Fibroblast of mammary gland (primary cell): ENCODE measurements around the gene HLF.
A peak's percentile ranks its signal among the peaks of the same experiment; 100 is the strongest.

Source experiments
- DNase-seq: peaks from one replicate; pipeline ENCODE4 v3.0.0-alpha.2; 2010; ENCODE audit warnings: low read depth
- H3K4me3 ChIP-seq: 2 replicates; pipeline ENCODE4 v1.5.1; 2011; ENCODE audit warnings: low read depth, mild to moderate bottlenecking, low read length, moderate library complexity; ENCODE audit not compliant: control insufficient read depth
- TF ChIP-seq, protein P1 (sequence below): conservative IDR thresholded peaks from 2 replicates; pipeline ENCODE4 v1.5.1; 2011; ENCODE audit warnings: low read depth, low read length, inconsistent platforms; ENCODE audit not compliant: control insufficient read depth, insufficient read depth

HLF gene

DNA sequence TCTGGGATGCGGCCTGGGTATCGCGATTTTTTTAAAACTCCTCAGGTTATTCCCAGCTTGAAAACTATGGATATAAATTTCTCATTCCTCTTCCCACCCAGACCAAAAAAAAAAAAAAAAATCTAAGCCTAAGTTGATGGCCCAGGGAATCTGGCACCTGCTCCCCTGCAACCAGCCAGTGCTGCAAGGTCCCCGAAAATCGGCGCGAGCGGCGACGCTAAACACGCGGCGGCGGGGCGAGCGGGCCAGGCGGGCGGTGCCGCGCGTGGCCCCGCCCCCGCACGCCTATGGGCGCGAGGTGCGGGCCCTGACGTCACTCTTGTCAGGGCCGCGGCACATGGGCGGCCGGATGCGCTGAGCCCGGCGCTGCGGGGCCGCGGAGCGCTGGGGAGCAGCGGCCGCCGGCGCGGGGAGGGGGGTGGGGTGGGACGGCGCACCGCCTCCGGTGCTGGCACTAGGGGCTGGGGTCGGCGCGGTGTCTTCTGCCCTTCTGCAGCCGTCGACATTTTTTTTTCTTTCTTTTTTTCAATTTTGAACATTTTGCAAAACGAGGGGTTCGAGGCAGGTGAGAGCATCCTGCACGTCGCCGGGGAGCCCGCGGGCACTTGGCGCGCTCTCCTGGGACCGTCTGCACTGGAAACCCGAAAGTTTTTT is at the start of gene HLF:
TSS of gene HLF (plus strand) at position 316 of the 654 bp plus-strand sequence. CDS start 525 bp downstream, outside the sequence.
- peak within 1 kb of the TSS; percentile 27 for H3K4me3 ChIP-seq
- DNase-seq, result peak; percentile 58
- TF ChIP-seq, protein P1, sequence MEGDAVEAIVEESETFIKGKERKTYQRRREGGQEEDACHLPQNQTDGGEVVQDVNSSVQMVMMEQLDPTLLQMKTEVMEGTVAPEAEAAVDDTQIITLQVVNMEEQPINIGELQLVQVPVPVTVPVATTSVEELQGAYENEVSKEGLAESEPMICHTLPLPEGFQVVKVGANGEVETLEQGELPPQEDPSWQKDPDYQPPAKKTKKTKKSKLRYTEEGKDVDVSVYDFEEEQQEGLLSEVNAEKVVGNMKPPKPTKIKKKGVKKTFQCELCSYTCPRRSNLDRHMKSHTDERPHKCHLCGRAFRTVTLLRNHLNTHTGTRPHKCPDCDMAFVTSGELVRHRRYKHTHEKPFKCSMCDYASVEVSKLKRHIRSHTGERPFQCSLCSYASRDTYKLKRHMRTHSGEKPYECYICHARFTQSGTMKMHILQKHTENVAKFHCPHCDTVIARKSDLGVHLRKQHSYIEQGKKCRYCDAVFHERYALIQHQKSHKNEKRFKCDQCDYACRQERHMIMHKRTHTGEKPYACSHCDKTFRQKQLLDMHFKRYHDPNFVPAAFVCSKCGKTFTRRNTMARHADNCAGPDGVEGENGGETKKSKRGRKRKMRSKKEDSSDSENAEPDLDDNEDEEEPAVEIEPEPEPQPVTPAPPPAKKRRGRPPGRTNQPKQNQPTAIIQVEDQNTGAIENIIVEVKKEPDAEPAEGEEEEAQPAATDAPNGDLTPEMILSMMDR, result no peak

DNA sequence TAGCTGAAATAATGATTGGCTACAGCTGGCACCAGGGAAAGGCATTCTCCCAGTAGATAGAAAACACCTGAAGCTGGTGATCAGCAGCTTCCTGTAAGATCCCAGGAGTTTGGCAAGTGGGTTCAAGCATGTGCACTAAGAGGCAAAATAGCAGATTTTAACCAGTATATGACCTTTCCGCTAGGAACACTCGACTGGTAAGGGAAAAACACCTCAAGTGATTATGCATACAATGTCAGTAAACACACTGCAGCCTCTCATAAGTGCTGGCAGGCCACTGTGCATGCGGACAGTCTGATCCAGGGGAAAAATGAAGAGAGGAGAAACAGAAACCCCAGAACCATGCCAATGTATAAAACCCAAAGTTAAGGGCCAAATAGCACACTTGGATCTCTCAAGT is 49.0 kb upstream of the HLF start:
- TF ChIP-seq, protein P1, result no peak
- DNase-seq, result no peak
- H3K4me3 ChIP-seq, result no peak overlapping the region

DNA sequence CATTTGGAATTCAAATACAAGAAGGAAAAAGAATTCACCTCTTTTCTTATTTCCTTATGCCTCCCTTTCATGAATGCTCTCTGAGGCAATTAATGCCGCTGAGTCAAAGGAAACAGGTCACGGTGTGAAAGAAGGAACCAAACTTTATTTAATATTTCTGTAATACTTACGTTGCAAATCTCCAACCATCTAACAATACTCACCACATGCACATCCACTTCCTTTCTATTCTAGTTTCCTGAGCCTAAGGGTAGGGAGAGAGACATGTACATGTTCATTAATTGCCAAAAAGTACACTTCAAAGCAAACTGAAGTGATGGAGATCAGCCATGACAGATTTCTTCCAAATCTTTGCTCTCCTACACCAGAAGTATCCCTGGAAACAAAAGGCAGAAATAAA is 47.9 kb upstream of the HLF start:
- no peak overlapping the region for H3K4me3 ChIP-seq
- DNase-seq, result no peak
- TF ChIP-seq, protein P1, result no peak

GRCh38 chr17:55219459-55219858 is 45.3 kb upstream of the HLF start:
- DNase-seq, result no peak
- TF ChIP-seq, protein P1, result no peak
- no peak overlapping the region for H3K4me3 ChIP-seq

GRCh38 chr17:55219934-55220333 is 44.8 kb upstream of the HLF start:
- TF ChIP-seq, protein P1, result no peak
- peak; percentile 14 for DNase-seq

DNA sequence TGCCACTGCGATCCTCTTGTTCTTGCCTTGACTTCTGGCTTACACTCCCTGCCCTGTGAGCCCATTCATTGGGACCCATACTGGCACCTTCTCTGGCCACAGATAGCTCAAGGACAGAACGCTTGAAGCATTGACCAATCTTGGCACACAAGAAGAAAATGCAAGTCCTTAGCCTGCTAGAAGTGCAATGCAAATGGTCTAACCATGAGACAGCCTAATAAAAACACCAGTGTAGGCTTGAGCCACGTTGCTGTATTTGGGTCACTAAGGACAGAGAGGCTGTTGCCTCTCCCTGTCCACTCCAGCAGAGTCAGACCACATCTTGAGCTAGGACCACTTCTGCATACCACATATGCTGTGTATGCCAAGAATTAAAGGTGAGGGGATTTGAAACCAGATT is 41.2 kb upstream of the HLF start:
- no peak for DNase-seq
- TF ChIP-seq, protein P1, result no peak
- H3K4me3 ChIP-seq, result no peak overlapping the region

More at GRCh38 chr17:55219934-55220333, 44.8 kb upstream of the HLF start:
- H3K4me3 ChIP-seq, result no peak overlapping the region
